ENCODE results near the gene CD1B. TPM values are rescaled to one million over a fixed set of nuclear protein-coding genes. Genes with fewer than 3 reads are reported as not detected.

The CD1B gene
- total and polyA plus RNA-seq, 2 donors (not counting 3 experiments of a cell fraction or from before 2014, with no cell fraction given), result not detected

DNA sequence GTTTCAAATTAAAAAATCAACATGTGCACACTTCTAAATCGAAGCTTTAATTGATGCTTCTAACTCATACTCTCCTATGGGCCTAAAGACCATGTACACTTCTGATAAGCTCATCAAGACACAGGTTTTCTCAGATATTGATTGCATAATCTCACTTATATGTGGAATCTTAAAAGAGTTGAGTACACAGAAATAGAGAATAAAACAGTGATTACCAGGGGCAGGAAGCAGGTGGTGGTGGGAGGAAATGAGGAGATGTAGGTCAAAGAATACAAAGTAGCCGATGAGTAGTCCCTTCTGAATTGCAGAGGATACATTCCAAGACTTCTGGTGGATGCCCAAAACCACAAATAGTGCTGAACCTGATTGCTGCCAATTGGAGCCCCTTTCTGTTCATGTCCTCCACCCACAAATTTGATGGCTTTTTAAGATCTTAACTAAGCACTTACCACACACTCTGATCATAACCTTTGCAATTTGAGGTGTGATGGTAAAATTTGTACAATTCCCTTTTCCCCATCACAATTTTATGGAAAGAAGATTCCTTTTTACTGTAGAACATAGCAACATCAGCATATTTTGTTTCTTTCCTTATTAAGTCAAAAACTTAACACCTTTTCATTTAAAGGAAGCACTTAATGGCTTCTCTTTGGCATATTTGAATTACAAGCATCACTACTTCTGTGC lies 3.3 kb upstream of the CD1B start:
- Histone ChIP-seq H3K27ac (ENCODE audit: insufficient read depth, low read depth, low read length) (no peak overlapping the region), H2AFZ (ENCODE audit: low read depth, low read length) (no peak overlapping the region), H3K4me3 (replicated peaks in 1 of 3; ENCODE audit: insufficient read depth in 1 of 3, low read depth in 1 of 3, low read length in 3 of 3) (no peak overlapping the region), H3K9me1 (replicated peaks; ENCODE audit: control insufficient read depth, extremely low read depth, insufficient read depth, low read length) (no peaks in the 10 kb centered on the region), H3K27me3 (ENCODE audit: control insufficient read depth in 2 of 2, insufficient read depth in 2 of 2, low read length in 2 of 2) (no peaks in the 10 kb centered on the region), H3K4me1 (ENCODE audit: control insufficient read depth, extremely low read depth, insufficient read depth, low read length) (no peaks in the 10 kb centered on the region), H3K79me2 (ENCODE audit: control insufficient read depth, insufficient read depth, low read length) (no peaks in the 10 kb centered on the region), H3K9ac (replicated peaks; ENCODE audit: extremely low read depth, insufficient read depth, low read length) (no peak overlapping the region), H4K20me1 (replicated peaks; ENCODE audit: control insufficient read depth, extremely low read depth, insufficient read depth, low read length) (no peaks in the 10 kb centered on the region), H3K36me3 (ENCODE audit: control insufficient read depth in 2 of 2, extremely low read depth in 1 of 2, insufficient read depth in 2 of 2, low read length in 2 of 2) (no peaks in the 10 kb centered on the region), H3K4me2 (ENCODE audit: insufficient read depth, low read length) (no peak overlapping the region), H3K9me3 (replicated peaks; ENCODE audit: control insufficient read depth, insufficient read depth, low read length) (no peaks in the 10 kb centered on the region)
- CTCF ChIA-PET, result no interaction called here
- no TSS peak for BruUV-seq (replicated peaks)
- dilution Hi-C loops (cut with MboI; ENCODE audit: extremely low pct_ligation_motif_present, low sequenced_read_pairs), result no loop called here
- TF ChIP-seq MYC (IDR thresholded peaks at IDR 0.05; ENCODE audit: low read depth, low read length) (no peak), POLR2A (IDR thresholded peaks at IDR 0.05; ENCODE audit: low read depth, low read length) (no peak), JUN (IDR thresholded peaks at IDR 0.05; ENCODE audit: borderline replicate concordance, insufficient read depth, insufficient read length, low read depth) (no peak), POLR2AphosphoS5 (IDR thresholded peaks at IDR 0.05; ENCODE audit: insufficient read depth, low read depth, low read length) (no peak), EZH2 (IDR thresholded peaks at IDR 0.05; ENCODE audit: borderline replicate concordance, low read depth, low read length, severe bottlenecking) (no peak), GATA2 (IDR thresholded peaks at IDR 0.05; ENCODE audit: insufficient read depth, insufficient read length, low read depth, low read length) (no peak), FOS (IDR thresholded peaks at IDR 0.05; ENCODE audit: borderline replicate concordance, insufficient read depth, low read length) (no peak)
- TF ChIP-seq, protein P1, sequence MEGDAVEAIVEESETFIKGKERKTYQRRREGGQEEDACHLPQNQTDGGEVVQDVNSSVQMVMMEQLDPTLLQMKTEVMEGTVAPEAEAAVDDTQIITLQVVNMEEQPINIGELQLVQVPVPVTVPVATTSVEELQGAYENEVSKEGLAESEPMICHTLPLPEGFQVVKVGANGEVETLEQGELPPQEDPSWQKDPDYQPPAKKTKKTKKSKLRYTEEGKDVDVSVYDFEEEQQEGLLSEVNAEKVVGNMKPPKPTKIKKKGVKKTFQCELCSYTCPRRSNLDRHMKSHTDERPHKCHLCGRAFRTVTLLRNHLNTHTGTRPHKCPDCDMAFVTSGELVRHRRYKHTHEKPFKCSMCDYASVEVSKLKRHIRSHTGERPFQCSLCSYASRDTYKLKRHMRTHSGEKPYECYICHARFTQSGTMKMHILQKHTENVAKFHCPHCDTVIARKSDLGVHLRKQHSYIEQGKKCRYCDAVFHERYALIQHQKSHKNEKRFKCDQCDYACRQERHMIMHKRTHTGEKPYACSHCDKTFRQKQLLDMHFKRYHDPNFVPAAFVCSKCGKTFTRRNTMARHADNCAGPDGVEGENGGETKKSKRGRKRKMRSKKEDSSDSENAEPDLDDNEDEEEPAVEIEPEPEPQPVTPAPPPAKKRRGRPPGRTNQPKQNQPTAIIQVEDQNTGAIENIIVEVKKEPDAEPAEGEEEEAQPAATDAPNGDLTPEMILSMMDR (IDR thresholded peaks at IDR 0.05; ENCODE audit: extremely low read depth in 1 of 2, insufficient read depth in 1 of 2, low read depth in 1 of 2, low read length in 2 of 2), result no peak
- TF ChIP-seq, protein P2, sequence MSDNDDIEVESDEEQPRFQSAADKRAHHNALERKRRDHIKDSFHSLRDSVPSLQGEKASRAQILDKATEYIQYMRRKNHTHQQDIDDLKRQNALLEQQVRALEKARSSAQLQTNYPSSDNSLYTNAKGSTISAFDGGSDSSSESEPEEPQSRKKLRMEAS (IDR thresholded peaks at IDR 0.05; ENCODE audit: insufficient read depth, insufficient read length), result no peak
- intact Hi-C loops (cut with micrococcal nuclease), result no loop called here
- DNase-seq (ENCODE audit: low read depth, low spot score) (no peak), FAIRE-seq (no peak)
- POLR2A ChIA-PET, result no interaction called here

All from endothelial cell of umbilical vein (primary cell).